Measurements from ENCODE around the gene KIAA1614. TPM values are rescaled to one million over a fixed set of nuclear protein-coding genes. Genes with fewer than 3 reads are reported as not detected.

The KIAA1614 gene
- total RNA-seq, 2 donors from 2014 or later, result 9.1 to 11.0 TPM

GRCh38 chr1:180920193-180920592, 7.5 kb downstream of the KIAA1614 start:
- no peak for DNase-seq (ENCODE audit: low spot score)
- Histone ChIP-seq H3K27ac (no peak overlapping the region), H3K36me3 (peaks cover 27% of the 10 kb centered on the region), H3K4me3 (no peak overlapping the region), H3K27me3 (no peaks in the 10 kb centered on the region), H3K4me1 (peaks cover 0 to 9% of the 10 kb centered on the region in 2 donors), H3K9me3 (no peaks in the 10 kb centered on the region)
- TF ChIP-seq, protein P1, sequence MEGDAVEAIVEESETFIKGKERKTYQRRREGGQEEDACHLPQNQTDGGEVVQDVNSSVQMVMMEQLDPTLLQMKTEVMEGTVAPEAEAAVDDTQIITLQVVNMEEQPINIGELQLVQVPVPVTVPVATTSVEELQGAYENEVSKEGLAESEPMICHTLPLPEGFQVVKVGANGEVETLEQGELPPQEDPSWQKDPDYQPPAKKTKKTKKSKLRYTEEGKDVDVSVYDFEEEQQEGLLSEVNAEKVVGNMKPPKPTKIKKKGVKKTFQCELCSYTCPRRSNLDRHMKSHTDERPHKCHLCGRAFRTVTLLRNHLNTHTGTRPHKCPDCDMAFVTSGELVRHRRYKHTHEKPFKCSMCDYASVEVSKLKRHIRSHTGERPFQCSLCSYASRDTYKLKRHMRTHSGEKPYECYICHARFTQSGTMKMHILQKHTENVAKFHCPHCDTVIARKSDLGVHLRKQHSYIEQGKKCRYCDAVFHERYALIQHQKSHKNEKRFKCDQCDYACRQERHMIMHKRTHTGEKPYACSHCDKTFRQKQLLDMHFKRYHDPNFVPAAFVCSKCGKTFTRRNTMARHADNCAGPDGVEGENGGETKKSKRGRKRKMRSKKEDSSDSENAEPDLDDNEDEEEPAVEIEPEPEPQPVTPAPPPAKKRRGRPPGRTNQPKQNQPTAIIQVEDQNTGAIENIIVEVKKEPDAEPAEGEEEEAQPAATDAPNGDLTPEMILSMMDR (IDR thresholded peaks at IDR 0.05), result no peak

DNA sequence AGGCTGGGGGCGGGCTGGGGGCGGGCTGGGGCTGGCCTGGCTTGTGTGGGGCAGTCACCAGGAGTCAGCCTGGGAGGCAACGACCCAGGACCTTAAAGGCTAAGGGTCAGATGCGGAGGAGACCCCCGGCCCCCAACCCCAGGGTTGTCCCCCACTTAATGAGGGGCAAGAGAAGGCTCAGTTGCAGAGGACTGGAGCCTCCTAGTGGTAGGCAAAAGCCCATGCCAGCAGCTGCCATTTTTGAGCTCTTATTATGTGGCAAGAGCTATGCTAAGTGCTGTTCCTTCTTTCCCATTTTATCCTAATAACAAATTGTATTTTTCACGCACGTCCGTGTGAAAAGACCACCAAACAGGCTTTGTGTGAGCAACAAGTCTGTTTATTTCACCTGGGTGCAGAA, 8.0 kb downstream of the KIAA1614 start:
- Histone ChIP-seq H3K4me1 (peaks cover 0 to 14% of the 10 kb centered on the region in 2 donors), H3K9me3 (no peaks in the 10 kb centered on the region), H3K27me3 (no peaks in the 10 kb centered on the region), H3K27ac (no peak overlapping the region), H3K36me3 (peaks cover 27% of the 10 kb centered on the region), H3K4me3 (no peak overlapping the region)
- TF ChIP-seq, protein P1 (IDR thresholded peaks at IDR 0.05), result peak in 1 of 2 donors; percentile 21
- DNase-seq (ENCODE audit: low spot score), result no peak

DNA sequence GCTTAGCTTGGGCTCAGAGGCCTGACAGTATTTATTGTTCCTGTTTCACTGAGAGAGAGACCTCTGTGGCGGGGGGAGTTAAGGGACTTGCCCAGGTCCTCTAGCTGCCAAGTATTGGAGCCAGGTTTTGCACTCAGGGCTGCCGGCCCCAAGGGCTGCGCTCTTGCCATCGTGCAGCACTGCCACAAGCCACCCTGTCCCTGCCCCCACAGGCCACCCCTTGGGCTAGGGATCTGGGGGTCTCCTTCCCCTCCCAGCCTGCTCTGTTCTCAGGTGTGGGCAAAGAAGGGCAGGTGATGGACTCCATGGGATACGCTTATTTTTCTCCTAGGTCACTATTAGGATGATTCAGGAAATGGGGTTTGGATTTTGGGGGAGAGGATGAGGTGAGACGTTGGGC, 8.7 kb downstream of the KIAA1614 start:
- TF ChIP-seq, protein P1 (IDR thresholded peaks at IDR 0.05), result no peak

GRCh38 chr1:180921891-180922630, 9.4 kb downstream of the KIAA1614 start:
- Histone ChIP-seq H3K36me3 (peaks cover 17% of the 10 kb centered on the region), H3K9me3 (no peaks in the 10 kb centered on the region), H3K27me3 (no peaks in the 10 kb centered on the region), H3K4me1 (peaks cover 0 to 28% of the 10 kb centered on the region in 2 donors), H3K4me3 (no peak overlapping the region), H3K27ac (no peak overlapping the region)
- no peak for DNase-seq (ENCODE audit: low spot score)
- TF ChIP-seq, protein P1 (IDR thresholded peaks at IDR 0.05), result no peak

More for the DNA sequence above, 8.7 kb downstream of the KIAA1614 start:
- no peak for DNase-seq (ENCODE audit: low spot score)
- Histone ChIP-seq H3K4me1 (peaks cover 0 to 21% of the 10 kb centered on the region in 2 donors), H3K4me3 (no peak overlapping the region), H3K27me3 (no peaks in the 10 kb centered on the region), H3K9me3 (no peaks in the 10 kb centered on the region), H3K36me3 (peaks cover 24% of the 10 kb centered on the region), H3K27ac (no peak overlapping the region)

- H3K9me3 ChIP-seq, result no peaks in the 10 kb centered on the region
- H3K27me3 ChIP-seq, result no peaks in the 10 kb centered on the region
- TF ChIP-seq, protein P1 (IDR thresholded peaks at IDR 0.05), result no peak
- H3K36me3 ChIP-seq, result peaks cover 16% of the 10 kb centered on the region
- peaks cover 0 to 34% of the 10 kb centered on the region in 2 donors for H3K4me1 ChIP-seq
- no peak overlapping the region for H3K27ac ChIP-seq
- H3K4me3 ChIP-seq, result no peak overlapping the region
- DNase-seq (ENCODE audit: low spot score), result no peak
Observed at GRCh38 chr1:180922631-180923015, 9.9 kb downstream of the KIAA1614 start.

All from right atrium auricular region (tissue), 2 donors.